ENCODE measurements around the gene ZNF33A. TPM values are rescaled to one million over a fixed set of nuclear protein-coding genes. Genes with fewer than 3 reads are reported as not detected.
A peak's percentile ranks its signal among the peaks of the same experiment; 100 is the strongest.

Gene ZNF33A
- 10 to 100 TPM; 25.7 to 63.4 TPM for total RNA-seq
- polyA plus RNA-seq: 10 to 100 TPM in 1 of 2 donors, 1 to 10 TPM in 1; 9.4 to 10.4 TPM
- long read RNA-seq, donor 1, full-length matches to known transcripts: 8 of 8 reads
- long read RNA-seq, donor 1, partial matches to known transcripts: 0 of 8 reads
- long read RNA-seq, donor 1, other reads (novel, unspliced or antisense): 0 of 8 reads
- long read RNA-seq, donor 2, full-length matches to known transcripts: 4 of 4 reads
- long read RNA-seq, donor 2, partial matches to known transcripts: 0 of 4 reads
- long read RNA-seq, donor 2, other reads (novel, unspliced or antisense): 0 of 4 reads
- long read RNA-seq, donor 3, full-length matches to known transcripts: 8 of 8 reads
- long read RNA-seq, donor 3, partial matches to known transcripts: 0 of 8 reads
- long read RNA-seq, donor 3, other reads (novel, unspliced or antisense): 0 of 8 reads
- long read RNA-seq, donor 4, full-length matches to known transcripts: 3 of 3 reads
- long read RNA-seq, donor 4, partial matches to known transcripts: 0 of 3 reads
- long read RNA-seq, donor 4, other reads (novel, unspliced or antisense): 0 of 3 reads
- long read RNA-seq, donor 5, full-length matches to known transcripts: 13 of 22 reads
- long read RNA-seq, donor 5, partial matches to known transcripts: 9 of 22 reads
- long read RNA-seq, donor 5, other reads (novel, unspliced or antisense): 0 of 22 reads

DNA sequence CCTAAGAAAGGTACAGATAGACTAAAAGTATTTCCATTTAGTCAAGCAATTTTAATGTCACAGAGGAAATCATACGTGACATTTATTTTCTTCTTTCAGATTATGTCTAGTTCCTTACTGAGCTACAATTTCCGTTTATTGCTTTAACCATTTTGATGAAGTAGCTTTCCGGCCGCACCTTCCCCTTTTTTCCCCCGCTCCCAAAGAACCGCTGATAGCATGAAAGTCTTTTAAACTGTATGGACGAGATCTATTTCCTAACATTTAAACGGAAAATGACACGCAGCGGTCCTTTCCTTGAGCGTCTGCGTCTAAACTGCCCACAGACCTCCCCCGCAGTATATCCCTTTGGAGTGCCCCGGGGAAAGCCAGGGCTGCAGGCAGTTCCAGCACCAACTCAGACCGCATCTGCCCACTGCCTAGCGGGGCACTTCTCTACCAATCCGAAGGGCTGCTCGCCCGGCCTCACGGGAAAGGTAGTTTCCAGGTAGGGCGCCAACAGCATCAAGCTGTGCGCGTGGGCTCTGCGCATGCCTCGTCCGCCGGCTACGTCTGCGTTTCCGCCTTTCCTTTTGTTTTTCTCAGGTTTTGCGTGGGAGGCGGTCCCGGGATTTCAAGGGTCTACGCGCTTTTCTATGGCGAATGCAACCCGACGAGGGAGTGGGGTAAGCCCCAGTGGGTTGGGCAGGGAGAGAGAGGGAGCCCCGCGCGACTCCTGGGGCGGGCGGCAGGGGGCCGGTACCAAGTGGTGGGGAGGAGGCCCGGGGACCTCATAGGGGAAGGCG is at the start of gene ZNF33A:
ZNF33A (plus strand) TSS at position 557 of the 785 bp plus-strand sequence. CDS start 1,667 bp downstream, outside the sequence.
- Histone ChIP-seq H3K36me3 (ENCODE audit: control insufficient read depth in 4 of 4, insufficient read depth in 4 of 4, low read length in 4 of 4) (peaks cover 0 to 8% (median 6%) of the 10 kb centered on the region in 4 donors), H3K4me1 (ENCODE audit: control insufficient read depth in 5 of 5, insufficient read depth in 5 of 5, low read length in 5 of 5) (peaks cover 0 to 7% (median 0%) of the 10 kb centered on the region in 5 donors), H3K9ac (ENCODE audit: insufficient read depth in 1 of 2, low read length in 2 of 2) (peak within 1 kb of the TSS; percentile 89 to 97), H3K27ac (ENCODE audit: low read depth in 1 of 2, low read length in 1 of 2) (peak within 1 kb of the TSS; percentile 94 to 99), H3K9me3 (ENCODE audit: control insufficient read depth in 4 of 4, insufficient read depth in 3 of 4, low read length in 3 of 4) (no peaks in the 10 kb centered on the region), H3K4me3 (peak within 1 kb of the TSS; percentile 46), H3K27me3 (ENCODE audit: control insufficient read depth in 3 of 3, insufficient read depth in 3 of 3, low read length in 2 of 3) (no peaks in the 10 kb centered on the region)
- ATAC-seq (ENCODE audit: insufficient read depth, low FRiP score) (peak; percentile 94), DNase-seq (peak; percentile 89 to 93 (median 91))
- 0% methylated on average over 46 of the region's 46 CpGs for WGBS, 2 donors
- TF ChIP-seq, protein P1, sequence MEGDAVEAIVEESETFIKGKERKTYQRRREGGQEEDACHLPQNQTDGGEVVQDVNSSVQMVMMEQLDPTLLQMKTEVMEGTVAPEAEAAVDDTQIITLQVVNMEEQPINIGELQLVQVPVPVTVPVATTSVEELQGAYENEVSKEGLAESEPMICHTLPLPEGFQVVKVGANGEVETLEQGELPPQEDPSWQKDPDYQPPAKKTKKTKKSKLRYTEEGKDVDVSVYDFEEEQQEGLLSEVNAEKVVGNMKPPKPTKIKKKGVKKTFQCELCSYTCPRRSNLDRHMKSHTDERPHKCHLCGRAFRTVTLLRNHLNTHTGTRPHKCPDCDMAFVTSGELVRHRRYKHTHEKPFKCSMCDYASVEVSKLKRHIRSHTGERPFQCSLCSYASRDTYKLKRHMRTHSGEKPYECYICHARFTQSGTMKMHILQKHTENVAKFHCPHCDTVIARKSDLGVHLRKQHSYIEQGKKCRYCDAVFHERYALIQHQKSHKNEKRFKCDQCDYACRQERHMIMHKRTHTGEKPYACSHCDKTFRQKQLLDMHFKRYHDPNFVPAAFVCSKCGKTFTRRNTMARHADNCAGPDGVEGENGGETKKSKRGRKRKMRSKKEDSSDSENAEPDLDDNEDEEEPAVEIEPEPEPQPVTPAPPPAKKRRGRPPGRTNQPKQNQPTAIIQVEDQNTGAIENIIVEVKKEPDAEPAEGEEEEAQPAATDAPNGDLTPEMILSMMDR (IDR thresholded peaks at IDR 0.05; ENCODE audit: control extremely low read depth, extremely low read depth): no peak

DNA sequence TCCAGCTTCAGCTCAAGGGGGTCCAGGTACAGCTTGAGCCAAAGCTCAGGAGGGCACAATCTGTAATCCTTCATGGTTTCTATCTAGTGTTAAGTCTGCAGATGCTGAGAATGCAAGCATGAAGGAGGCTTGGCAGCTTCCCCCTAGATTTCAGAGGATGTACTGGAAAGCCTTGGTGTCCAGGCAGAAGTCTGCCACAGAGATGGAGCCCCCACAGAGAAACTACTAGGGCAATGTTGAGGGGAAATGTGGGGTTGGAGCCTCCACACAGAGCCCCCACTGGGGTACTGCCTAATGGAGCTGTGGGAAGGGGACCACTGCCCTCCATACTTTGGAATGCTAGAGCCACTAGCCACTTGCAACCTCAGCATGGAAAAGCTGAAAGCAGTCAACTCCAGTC is 45.5 kb upstream of the ZNF33A start:
- Histone ChIP-seq H3K9ac (ENCODE audit: insufficient read depth in 1 of 2, low read length in 2 of 2) (no peak overlapping the region), H3K36me3 (ENCODE audit: control insufficient read depth in 4 of 4, insufficient read depth in 4 of 4, low read length in 4 of 4) (peaks cover 12 to 44% (median 28%) of the 10 kb centered on the region in 4 donors)

DNA sequence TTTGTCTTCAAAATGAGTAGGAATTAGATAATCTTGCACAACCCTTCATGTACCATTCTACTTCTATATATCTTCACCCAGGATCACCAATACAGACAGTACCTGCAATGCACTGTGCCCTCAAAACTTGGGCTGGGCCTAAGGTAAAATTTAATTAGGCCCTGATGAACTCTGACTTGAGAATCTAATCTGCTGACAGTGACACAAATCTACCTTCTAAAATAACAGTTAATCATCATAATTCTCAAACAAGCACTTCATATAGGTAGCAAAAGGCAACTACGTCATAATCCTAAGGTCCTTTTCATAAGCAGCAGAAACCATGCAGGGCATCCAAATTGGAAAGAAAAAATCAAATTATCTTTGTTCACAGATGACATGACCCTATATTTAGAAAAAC is 38.1 kb upstream of the ZNF33A start:
- ATAC-seq (ENCODE audit: insufficient read depth, low FRiP score): no peak
- Histone ChIP-seq H3K9ac (ENCODE audit: insufficient read depth in 1 of 2, low read length in 2 of 2) (no peak overlapping the region), H3K27me3 (ENCODE audit: control insufficient read depth in 3 of 3, insufficient read depth in 3 of 3, low read length in 2 of 3) (no peaks in the 10 kb centered on the region), H3K36me3 (ENCODE audit: control insufficient read depth in 4 of 4, insufficient read depth in 4 of 4, low read length in 4 of 4) (peaks cover 2 to 32% (median 23%) of the 10 kb centered on the region in 4 donors), H3K9me3 (ENCODE audit: control insufficient read depth in 4 of 4, insufficient read depth in 3 of 4, low read length in 3 of 4) (peaks cover 0 to 4% (median under 1%) of the 10 kb centered on the region in 4 donors), H3K4me3 (no peak overlapping the region), H3K27ac (ENCODE audit: low read depth in 1 of 2, low read length in 1 of 2) (no peak overlapping the region), H3K4me1 (ENCODE audit: control insufficient read depth in 5 of 5, insufficient read depth in 5 of 5, low read length in 5 of 5) (peaks cover 0 to 7% (median 0%) of the 10 kb centered on the region in 5 donors)
- DNase-seq: no peak
- WGBS, 2 donors: 97% methylated on average over 1 of the region's 1 CpG
- TF ChIP-seq, protein P1 (IDR thresholded peaks at IDR 0.05; ENCODE audit: control extremely low read depth, extremely low read depth): no peak

More for the DNA sequence above, 45.5 kb upstream of the ZNF33A start:
- TF ChIP-seq, protein P1 (IDR thresholded peaks at IDR 0.05; ENCODE audit: control extremely low read depth, extremely low read depth): no peak
- H3K4me1 ChIP-seq (ENCODE audit: control insufficient read depth in 5 of 5, insufficient read depth in 5 of 5, low read length in 5 of 5): no peaks in the 10 kb centered on the region
- peaks cover 0 to 20% (median 11%) of the 10 kb centered on the region in 4 donors for H3K9me3 ChIP-seq (ENCODE audit: control insufficient read depth in 4 of 4, insufficient read depth in 3 of 4, low read length in 3 of 4)
- no peak overlapping the region for H3K4me3 ChIP-seq
- no peak overlapping the region for H3K27ac ChIP-seq (ENCODE audit: low read depth in 1 of 2, low read length in 1 of 2)
- H3K27me3 ChIP-seq (ENCODE audit: control insufficient read depth in 3 of 3, insufficient read depth in 3 of 3, low read length in 2 of 3): no peaks in the 10 kb centered on the region
- DNase-seq (no peak), ATAC-seq (ENCODE audit: insufficient read depth, low FRiP score) (no peak)
